Thoracic aorta (tissue), 2 donors: ENCODE data around the gene LCMT1. TPM values are rescaled to one million over a fixed set of nuclear protein-coding genes. Genes with fewer than 3 reads are reported as not detected.

Experiments
- ATAC-seq: fragments of 150-250 bp; one replicate; pipeline ENCODE4 v1.8.0; 2017; ENCODE audit warnings: low read depth; ENCODE audit not compliant: insufficient number of reproducible peaks, low FRiP score
- DNase-seq: peaks from one replicate; pipeline ENCODE4 v3.0.0-alpha.2; 2020; ENCODE audit warnings: low spot score
- H3K27ac ChIP-seq, 2 donors: fragments of 200-600 bp; sonication (generic); 1 replicate in 1 of 2; 2 replicates in 1 of 2; pipeline ENCODE4 v1.5.1; 2016; ENCODE audit warnings: mild to moderate bottlenecking in 2 of 2, moderate library complexity in 2 of 2
- H3K27me3 ChIP-seq: fragments of 200-600 bp; sonication (generic); replicated peaks from 2 replicates; pipeline ENCODE4 v1.6.0; 2016; ENCODE audit warnings: mild to moderate bottlenecking; ENCODE audit not compliant: insufficient read depth
- H3K36me3 ChIP-seq: fragments of 200-600 bp; sonication (generic); one replicate; pipeline ENCODE4 v1.5.1; 2016
- H3K4me1 ChIP-seq, 2 donors: fragments of 200-600 bp; sonication (generic); 1 replicate in 1 of 2; 2 replicates in 1 of 2; pipeline versions ENCODE4 v1.5.1 to v1.6.0; 2016; ENCODE audit warnings: low read depth in 2 of 2, mild to moderate bottlenecking in 1 of 2; ENCODE audit not compliant: control insufficient read depth in 1 of 2
- H3K4me3 ChIP-seq: fragments of 200-600 bp; sonication (generic); 2 replicates; pipeline ENCODE4 v1.5.1; 2016; ENCODE audit warnings: mild to moderate bottlenecking
- H3K9me3 ChIP-seq: fragments of 200-600 bp; sonication (generic); 2 replicates; pipeline ENCODE4 v1.5.1; 2016
- CTCF ChIP-seq: fragments of 200-600 bp; sonication (generic); IDR thresholded peaks from one replicate; pipeline ENCODE4 v1.5.1; 2019; ENCODE audit warnings: antibody characterized with exemption
- total RNA-seq, 2 donors: library from RNA; depleted of rRNA; stranded (reverse); fragments of >200 nt; gene quantifications; one replicate each; pipeline versions ENCODE4 v1.1.0 to v1.2.3, GENCODE V29; 2016

Gene LCMT1
- total RNA-seq, 2 donors from 2014 or later: 31.0 to 42.5 TPM

- Histone ChIP-seq H3K4me1 (no peaks in the 10 kb centered on the region), H3K27ac (no peak overlapping the region), H3K27me3 (no peaks in the 10 kb centered on the region), H3K36me3 (no peaks in the 10 kb centered on the region), H3K4me3 (no peak overlapping the region), H3K9me3 (no peaks in the 10 kb centered on the region)
- ATAC-seq: no peak
- TF ChIP-seq CTCF: no peak
- DNase-seq: no peak
These were observed 86.5 kb downstream of the LCMT1 start for GRCh38 chr16:25198021-25198420.

DNA sequence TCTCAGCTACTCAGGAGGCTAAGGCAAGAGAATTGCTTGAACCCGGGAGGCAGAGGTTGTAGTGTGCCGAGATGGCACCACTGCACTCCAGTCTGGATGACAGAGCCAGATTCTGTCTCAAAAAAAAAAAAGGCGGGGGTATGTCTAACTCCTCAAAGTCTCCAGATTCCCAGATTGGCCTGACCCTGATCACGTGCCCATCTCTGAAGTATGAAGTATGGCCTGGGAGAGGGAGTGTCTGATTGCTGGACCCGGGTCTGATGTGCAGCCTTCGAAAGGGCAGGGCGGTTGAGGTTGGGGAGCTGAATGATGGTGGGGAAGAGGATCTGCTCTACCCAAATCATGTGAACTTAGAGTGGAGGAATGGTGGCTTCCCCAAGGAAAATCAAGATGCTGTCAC is 87.9 kb downstream of the LCMT1 start:
- Histone ChIP-seq H3K4me3 (no peak overlapping the region), H3K9me3 (no peaks in the 10 kb centered on the region), H3K27me3 (no peaks in the 10 kb centered on the region), H3K27ac (no peak overlapping the region), H3K4me1 (no peaks in the 10 kb centered on the region), H3K36me3 (no peaks in the 10 kb centered on the region)
- no peak for DNase-seq
- ATAC-seq: no peak
- TF ChIP-seq CTCF: no peak

DNA sequence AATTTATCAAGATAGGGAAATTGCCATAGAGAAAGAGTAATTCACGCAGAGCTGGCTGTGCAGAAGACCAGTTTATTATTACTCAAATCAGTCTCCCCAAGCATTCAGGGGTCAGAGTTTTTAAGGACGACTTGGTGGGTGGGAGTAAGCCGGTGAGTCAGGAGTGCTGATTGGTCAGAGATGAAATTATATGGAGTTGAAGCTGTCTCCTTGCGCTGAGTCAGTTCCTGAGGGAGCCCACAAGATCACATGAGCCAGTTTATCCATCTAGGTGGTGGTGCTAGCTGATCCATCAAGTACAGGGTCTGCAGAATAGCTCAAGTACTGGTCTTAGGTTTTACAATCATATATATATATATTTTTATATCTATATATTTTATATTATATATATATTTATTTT is 99.2 kb downstream of the LCMT1 start:
- no peak for ATAC-seq
- no peak for TF ChIP-seq CTCF
- H3K4me1 ChIP-seq: no peaks in the 10 kb centered on the region
- no peaks in the 10 kb centered on the region for H3K27me3 ChIP-seq
- H3K9me3 ChIP-seq: no peaks in the 10 kb centered on the region
- H3K4me3 ChIP-seq: no peak overlapping the region
- H3K27ac ChIP-seq: no peak overlapping the region
- H3K36me3 ChIP-seq: no peaks in the 10 kb centered on the region
- DNase-seq: no peak

DNA sequence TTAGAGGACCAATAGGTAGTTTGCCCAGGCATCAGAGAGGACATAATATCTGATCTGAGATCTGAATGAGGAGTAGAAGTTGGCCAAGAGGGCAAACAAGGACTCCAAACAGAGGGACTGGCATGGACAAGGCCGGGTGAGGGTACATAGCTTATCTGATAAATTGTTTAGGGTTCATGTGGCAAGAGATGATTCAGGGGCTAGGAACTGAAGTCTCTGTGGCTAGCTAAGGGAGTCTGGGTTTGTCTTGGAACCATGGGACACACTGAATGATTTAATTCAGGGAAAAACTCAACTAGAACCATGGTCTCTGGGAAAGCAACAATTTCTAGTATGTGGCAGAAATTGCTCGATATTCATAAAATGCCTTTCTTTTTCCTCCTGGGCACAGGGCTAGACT is 101.1 kb downstream of the LCMT1 start:
- no peak for ATAC-seq
- no peak for TF ChIP-seq CTCF
- Histone ChIP-seq H3K27me3 (no peaks in the 10 kb centered on the region), H3K4me3 (no peak overlapping the region), H3K4me1 (no peaks in the 10 kb centered on the region), H3K9me3 (no peaks in the 10 kb centered on the region), H3K27ac (no peak overlapping the region), H3K36me3 (no peaks in the 10 kb centered on the region)
- DNase-seq: no peak

GRCh38 chr16:25213709-25214397 is 102.3 kb downstream of the LCMT1 start:
- DNase-seq (no peak), ATAC-seq (no peak)
- no peak for TF ChIP-seq CTCF
- no peaks in the 10 kb centered on the region for H3K4me1 ChIP-seq
- H3K4me3 ChIP-seq: no peak overlapping the region
- no peaks in the 10 kb centered on the region for H3K36me3 ChIP-seq
- H3K9me3 ChIP-seq: no peaks in the 10 kb centered on the region
- H3K27me3 ChIP-seq: no peaks in the 10 kb centered on the region
- H3K27ac ChIP-seq: no peak overlapping the region
